K562 treated with DMSO at 1 percent for 48 hours (cell line): ENCODE results near the gene FMNL1. TPM values are rescaled to one million over a fixed set of nuclear protein-coding genes. Genes with fewer than 3 reads are reported as not detected.

Experiments used
- total RNA-seq: library from RNA; unstranded; fragments of 300-600 nt; gene quantifications from 2 replicates; pipeline ENCODE4 v1.2.3, GENCODE V29; 2022; ENCODE audit warnings: low replicate concordance; ENCODE audit errors: extremely low read depth

Gene FMNL1
- not detected in 2 replicates for total RNA-seq

GRCh38 chr17:45221081-45222013, at the start of gene FMNL1:
Gene FMNL1, plus strand, starts transcription at chr17:45221885. Its CDS starts 240 bp downstream, at chr17:45222125.

GRCh38 chr17:45261577-45262515, 40.2 kb downstream of the FMNL1 start, which contains the start of gene SPATA32:
Gene SPATA32, minus strand, starts transcription at chr17:45262094. Its CDS starts 78 bp downstream, at chr17:45262016.

Other genes starting within 250 kb of the FMNL1 start
- not detected in 2 replicates for gene DCAKD, start 170.3 kb upstream of the FMNL1 start, total RNA-seq
- gene NMT1, start 160.6 kb upstream of the FMNL1 start, total RNA-seq, result 72.9 TPM in 1 of 2 replicates, not detected in the other
- gene PLCD3, start 89.4 kb upstream of the FMNL1 start, total RNA-seq, result not detected in 2 replicates
- not detected in 2 replicates for gene ACBD4, start 86.2 kb upstream of the FMNL1 start, total RNA-seq
- not detected in 2 replicates for gene HEXIM1, start 73.4 kb upstream of the FMNL1 start, total RNA-seq
- not detected in 2 replicates for gene HEXIM2, start 60.0 kb upstream of the FMNL1 start, total RNA-seq
- gene SPATA32, start 40.2 kb downstream of the FMNL1 start, total RNA-seq, result not detected in 2 replicates
- gene MAP3K14, start 95.1 kb downstream of the FMNL1 start, total RNA-seq, result not detected in 2 replicates
- gene ARHGAP27, start 211.0 kb downstream of the FMNL1 start, total RNA-seq, result not detected in 2 replicates